GM12878 (cell line): ENCODE measurements around the gene TAF6. TPM values are rescaled to one million over a fixed set of nuclear protein-coding genes. Genes with fewer than 3 reads are reported as not detected.

Experiments
- ATAC-seq: fragments of 200-7000 bp; cut with Tn5 transposase; 3 replicates; pipeline ENCODE4 v1.9.1; 2020; ENCODE audit warnings: mild to moderate bottlenecking, moderate library complexity
- BruUV-seq: library from RNA; stranded (reverse); fragments of 400-500 nt; replicated peaks from 2 replicates; lab custom pipeline; 2021; lab: Mats Ljungman, UMichigan
- CTCF ChIA-PET: fragments of 300-600 bp; sonication (Branson Sonifier 250); formaldehyde crosslinking; extraction: SDS; loops from one replicate; lab custom pipeline; 2021; ENCODE audit warnings: inconsistent platforms; lab: Yijun Ruan, JAX
- POLR2A ChIA-PET: fragments of 350-600 bp; formaldehyde crosslinking; extraction: SDS; loops from one replicate; lab custom pipeline; 2021; ENCODE audit warnings: inconsistent platforms; lab: Charles Lee
- RAD21 ChIA-PET: fragments of 300-600 bp; sonication (Branson Sonifier 250); formaldehyde crosslinking; loops from one replicate; lab custom pipeline; 2023; ENCODE audit warnings: antibody characterized with exemption; ENCODE audit not compliant: unreplicated experiment; lab: Charles Lee
- SMC1A ChIA-PET: fragments of 300-600 bp; sonication (Branson Sonifier 250); formaldehyde crosslinking; loops from one replicate; lab custom pipeline; 2023; ENCODE audit not compliant: unreplicated experiment, uncharacterized antibody; lab: Charles Lee
- DNase-seq: peaks from one replicate; pipeline ENCODE4 v3.0.0-alpha.2; 2011; ENCODE audit warnings: low read depth, low spot score
- FAIRE-seq: peaks from 3 replicates; lab custom pipeline; 2011; peaks lifted over from hg19 to GRCh38; lab: Jason Lieb, UNC
- H2AFZ ChIP-seq: 2 replicates; pipeline ENCODE4 v1.6.0; 2011; ENCODE audit warnings: low read depth, low read length, control low read depth; ENCODE audit not compliant: control insufficient read depth
- H3K27ac ChIP-seq: 2 replicates; pipeline ENCODE4 v1.5.1; 2011; ENCODE audit warnings: control low read depth; ENCODE audit not compliant: control insufficient read depth, insufficient read depth
- H3K27me3 ChIP-seq, 2 experiments: replicated peaks in 1 of 2; 2 replicates each; pipeline versions ENCODE4 v1.6.0 to v1.6.1; 2011; ENCODE audit warnings: low read length in 1 of 2; ENCODE audit not compliant: control insufficient read depth in 2 of 2, insufficient read depth in 2 of 2
- H3K36me3 ChIP-seq, 2 experiments: 2 replicates each; pipeline ENCODE4 v1.5.1; 2011; ENCODE audit warnings: low read length in 1 of 2; ENCODE audit not compliant: control insufficient read depth in 2 of 2, insufficient read depth in 2 of 2
- H3K4me1 ChIP-seq: 2 replicates; pipeline ENCODE4 v1.6.1; 2011; ENCODE audit warnings: mild to moderate bottlenecking, low read length, moderate library complexity, mixed read lengths; ENCODE audit not compliant: control insufficient read depth, insufficient read depth
- H3K4me2 ChIP-seq: 2 replicates; pipeline ENCODE4 v1.6.0; 2011; ENCODE audit warnings: control low read depth; ENCODE audit not compliant: control insufficient read depth, insufficient read depth
- H3K4me3 ChIP-seq: fragments of 200-600 bp; sonication (generic); 2 replicates; pipeline ENCODE4 v1.5.1; 2016
- H3K79me2 ChIP-seq: 2 replicates; pipeline ENCODE4 v1.6.0; 2011; ENCODE audit warnings: low read length; ENCODE audit not compliant: control insufficient read depth, insufficient read depth
- H3K9ac ChIP-seq: 2 replicates; pipeline ENCODE4 v1.8.0; 2011; ENCODE audit warnings: low read length, control low read depth, mixed read lengths; ENCODE audit not compliant: control insufficient read depth, insufficient read depth
- H3K9me3 ChIP-seq: replicated peaks from 3 replicates; pipeline ENCODE4 v1.5.1; 2011; ENCODE audit warnings: mild to moderate bottlenecking, low read length; ENCODE audit not compliant: control insufficient read depth, insufficient read depth
- H4K20me1 ChIP-seq: 2 replicates; pipeline ENCODE4 v1.6.0; 2011; ENCODE audit not compliant: control insufficient read depth, insufficient read depth
- BCL11A ChIP-seq: IDR thresholded peaks from 2 replicates; pipeline ENCODE4 v1.6.1; 2011; ENCODE audit warnings: low read depth, low read length
- CTCF ChIP-seq, 3 experiments: IDR thresholded peaks in 2 of 3; conservative IDR thresholded peaks in 1 of 3; 2 replicates each; pipeline ENCODE4 v1.5.1; 2011; ENCODE audit warnings: low read depth in 3 of 3, low read length in 3 of 3, mild to moderate bottlenecking in 3 of 3, control low read depth in 2 of 3, moderate library complexity in 2 of 3, inconsistent platforms in 1 of 3, mixed read lengths in 1 of 3; ENCODE audit not compliant: control insufficient read depth in 2 of 3, insufficient read depth in 1 of 3; ENCODE audit errors: extremely low read depth in 1 of 3
- HDGF ChIP-seq: fragments of 450-650 bp; IDR thresholded peaks from 2 replicates; pipeline ENCODE4 v1.6.1; 2016; ENCODE audit warnings: antibody characterized with exemption
- IKZF1 ChIP-seq: fragments of 450-650 bp; conservative IDR thresholded peaks from 2 replicates; pipeline ENCODE4 v1.6.1; 2017; ENCODE audit warnings: antibody characterized with exemption, mild to moderate bottlenecking
- MTA3 ChIP-seq: IDR thresholded peaks from 2 replicates; pipeline ENCODE4 v1.6.1; 2012; ENCODE audit warnings: low read length, inconsistent platforms, borderline replicate concordance
- NKRF ChIP-seq: fragments of 450-650 bp; conservative IDR thresholded peaks from 2 replicates; pipeline ENCODE4 v1.6.1; 2017; ENCODE audit warnings: mild to moderate bottlenecking, moderate library complexity
- POLR2AphosphoS2 ChIP-seq: IDR thresholded peaks from 2 replicates; pipeline ENCODE4 v1.6.1; 2011; ENCODE audit warnings: low read depth, mild to moderate bottlenecking, low read length, improper control_type of control experiment, moderate library complexity
- RB1 ChIP-seq: fragments of 450-650 bp; formaldehyde crosslinking; IDR thresholded peaks from 2 replicates; pipeline ENCODE4 v1.6.1; 2017; ENCODE audit warnings: mild to moderate bottlenecking, borderline replicate concordance
- RUNX3 ChIP-seq: IDR thresholded peaks from 2 replicates; pipeline ENCODE4 v1.6.1; 2012; ENCODE audit warnings: low read length, inconsistent platforms
- STAT3 ChIP-seq: IDR thresholded peaks from 2 replicates; pipeline ENCODE4 v1.6.1; 2011; ENCODE audit warnings: low read depth, low read length, improper control_type of control experiment
- ZBTB4 ChIP-seq: fragments of 450-650 bp; formaldehyde crosslinking; IDR thresholded peaks from 2 replicates; pipeline ENCODE4 v1.4.0; 2022; ENCODE audit warnings: mild to moderate bottlenecking, moderate library complexity
- ZNF24 ChIP-seq: fragments of 450-650 bp; IDR thresholded peaks from 2 replicates; pipeline ENCODE4 v1.6.1; 2017; ENCODE audit warnings: antibody characterized with exemption, mild to moderate bottlenecking
- ZNF622 ChIP-seq: fragments of 450-650 bp; IDR thresholded peaks from 2 replicates; pipeline ENCODE4 v1.6.1; 2017; ENCODE audit warnings: mild to moderate bottlenecking, inconsistent platforms
- WGBS: methylation state at CpG from one replicate; pipeline ENCODE4 v1.1.6; 2016; ENCODE audit warnings: low lambda C conversion rate; ENCODE audit not compliant: insufficient replicate concordance, insufficient coverage; ENCODE audit errors: missing lambda C conversion rate; 5-methylcytosine and 5-hydroxymethylcytosine counted together
- in situ Hi-C: fragments of 300-500 bp; cut with MboI; formaldehyde crosslinking; loops from 9 replicates; pipeline ENCODE4 v1.14.3; 2018; ENCODE audit warnings: mixed read lengths
- intact Hi-C: fragments of 100-400 bp; cut with micrococcal nuclease; formaldehyde crosslinking; loops from one replicate; pipeline ENCODE4 v1.14.2; 2022; ENCODE audit not compliant: unreplicated experiment
- polyA plus RNA-seq, 11 experiments: library from polyadenylated mRNA; depleted of rRNA in 4 of 11; unstranded in 6 of 11; stranded (reverse) in 5 of 11; fragments of >200 nt; fragmentation: Nextera tagmentation in 4 of 11; fragmentation: Illumina TruSeq in 1 of 11; extraction: Ambion mirVana in 4 of 11; extraction: Trizol in 1 of 11; gene quantifications; 1 replicate in 1 of 11; 2 replicates in 10 of 11; pipeline versions ENCODE4 v1.2.1 to v1.2.3, GENCODE V29; 2011 to 2016; ENCODE audit warnings: inconsistent platforms in 2 of 11, missing spikeins in 2 of 11, low read depth in 1 of 11
- total RNA-seq, 4 experiments: library from RNA; depleted of rRNA in 3 of 4; stranded (reverse); fragments of >200 nt in 3 of 4; fragmentation: Illumina TruSeq in 1 of 4; extraction: Trizol in 1 of 4; gene quantifications; 2 replicates each; pipeline versions ENCODE4 v1.2.1 to v1.2.3, GENCODE V29; 2013 to 2021

The TAF6 gene
- total and polyA plus RNA-seq, 10 of the 15 experiments (the other 5 are each of a cell fraction or from before 2014, with no cell fraction given) = 0.27 to 42.6 (median 17.0) TPM

GRCh38 chr7:100127866-100128636, 8.9 kb upstream of the TAF6 start:
- TSS peak; percentile 65 for BruUV-seq
- POLR2A ChIA-PET = interaction anchor here (0.5 to 2.2 kb wide), 6 partner anchors 27 to 301 kb away, joined by 3 to 8 read pairs (median 4); partner anchors contain the start of genes AP4M1, MCM7, MEPCE and TRIM4
- WGBS = 2% methylated on average over 37 of the region's 37 CpGs
- RAD21 ChIA-PET = interaction anchor here (1.4 to 5.1 kb wide), 8 partner anchors 10 to 213 kb away, joined by 4 to 31 read pairs (median 7); partner anchors contain the start of gene ZKSCAN1
- SMC1A ChIA-PET = interaction anchor here (0.9 to 3.1 kb wide), 11 partner anchors 10 to 214 kb away, joined by 3 to 17 read pairs (median 4); partner anchors contain the start of genes AP4M1 and MCM7
- no peaks in the 10 kb centered on the region for H3K9me3 ChIP-seq
- peak overlapping the region; percentile 87 for H3K9ac ChIP-seq
- in situ Hi-C loops = no loop called here
- peaks cover 13% of the 10 kb centered on the region for H3K79me2 ChIP-seq
- intact Hi-C loops = loop anchor here (1.0 to 5.0 kb wide), 4 partner anchors 27 to 151 kb away; partner anchors contain the start of genes AP4M1, AZGP1 and MCM7
- no peak for DNase-seq
- FAIRE-seq = no peak
- no peaks in the 10 kb centered on the region for H3K27me3 ChIP-seq
- H4K20me1 ChIP-seq = no peaks in the 10 kb centered on the region
- H3K36me3 ChIP-seq = no peaks in the 10 kb centered on the region
- H3K4me1 ChIP-seq = peaks cover 17% of the 10 kb centered on the region
- H3K27ac ChIP-seq = peak overlapping the region; percentile 99
- H2AFZ ChIP-seq = peak overlapping the region; percentile 98
- peak overlapping the region; percentile 81 for H3K4me2 ChIP-seq
- peak; percentile 46 for ATAC-seq
- CTCF ChIA-PET = interaction anchor here (0.5 to 7.9 kb wide), 12 partner anchors 10 to 217 kb away, joined by 3 to 107 read pairs (median 4); partner anchors contain the start of genes AZGP1 and PVRIG
- peak overlapping the region; percentile 75 for H3K4me3 ChIP-seq
- TF ChIP-seq RB1 (no peak), ZNF24 (no peak), RUNX3 (no peak), MTA3 (no peak), ZBTB4 (CRISPR knock-in tag) (no peak), STAT3 (no peak), BCL11A (no peak), NKRF (0 out of 2 replicates have a peak, but pooled peaks have one; percentile 18), ZNF622 (no peak), HDGF (0 out of 2 replicates have a peak, but pooled peaks have one; percentile 46), CTCF (IDR thresholded peaks at IDR 0.05 in 2 of 3, conservative IDR thresholded peaks at IDR 0.05 in 1 of 3; ENCODE audit: control insufficient read depth in 2 of 3, extremely low read depth in 1 of 3, insufficient read depth in 1 of 3, low read depth in 3 of 3, low read length in 3 of 3) (no peak), POLR2AphosphoS2 (no peak), IKZF1 (peak; percentile 11; the same call in 1 of the 2 replicates)
